Astrocyte of the spinal cord (primary cell): ENCODE data around the gene LRRC8D.
A peak's percentile ranks its signal among the peaks of the same experiment; 100 is the strongest.

Experiments used
- DNase-seq: peaks from one replicate; pipeline ENCODE4 v3.0.0; 2011; ENCODE audit warnings: low read depth, low spot score
- H3K4me3 ChIP-seq: 2 replicates; pipeline ENCODE4 v1.5.1; 2011; ENCODE audit warnings: low read depth, mild to moderate bottlenecking, low read length, moderate library complexity
- CTCF ChIP-seq: IDR thresholded peaks from 2 replicates; pipeline ENCODE4 v1.5.1; 2012; ENCODE audit warnings: low read depth, mild to moderate bottlenecking, low read length, inconsistent platforms
- in situ Hi-C: cut with HindIII; loops from 2 replicates; pipeline ENCODE4 v1.10.0; 2017; ENCODE audit warnings: low sequenced_read_pairs

Gene LRRC8D

DNA sequence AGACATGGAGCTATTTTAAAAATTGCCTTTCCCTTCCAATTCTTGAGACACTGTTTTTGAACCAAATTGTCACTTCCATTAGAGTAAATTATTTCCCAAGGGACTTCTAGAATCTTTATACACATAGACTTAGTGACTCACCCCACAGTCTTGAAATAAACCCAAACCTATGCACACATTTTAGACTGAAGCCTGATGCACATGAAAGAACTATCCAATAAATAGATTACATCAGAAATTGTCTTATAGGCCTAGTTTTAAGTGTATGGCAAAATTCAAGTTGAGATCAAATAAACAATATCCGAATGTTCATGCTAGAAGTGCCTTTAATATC lies 141.9 kb downstream of the LRRC8D start:
- DNase-seq, result peak; percentile 50
- in situ Hi-C loops, result no loop called here
- no peak for TF ChIP-seq CTCF
- no peak overlapping the region for H3K4me3 ChIP-seq

DNA sequence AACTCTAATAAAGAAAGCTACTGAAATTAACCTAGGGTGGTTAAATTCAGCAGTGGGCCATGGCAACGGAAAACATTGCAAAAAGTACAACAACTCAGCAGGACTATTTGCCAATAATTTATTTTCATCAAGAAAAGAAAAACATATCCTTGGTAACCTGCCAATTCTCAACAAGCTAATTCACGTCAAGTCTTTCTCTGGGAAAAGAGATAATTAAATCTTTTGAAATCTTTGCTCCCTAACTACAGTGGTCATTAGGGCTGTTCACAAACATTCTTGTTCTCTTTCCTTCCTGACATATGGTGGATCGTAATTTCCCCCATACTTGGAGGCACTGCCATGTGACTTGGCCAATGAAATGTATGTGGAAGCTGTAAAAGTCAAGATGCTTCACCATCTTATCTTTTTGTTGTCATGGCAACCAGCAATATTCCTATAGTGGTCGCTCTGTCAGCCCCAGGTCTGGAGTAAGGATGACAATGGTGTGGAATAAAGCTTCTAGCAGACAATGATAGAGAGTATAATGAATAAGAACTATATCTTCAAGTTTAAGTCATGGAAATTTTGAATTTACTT lies 144.4 kb downstream of the LRRC8D start:
- TF ChIP-seq CTCF, result no peak
- H3K4me3 ChIP-seq, result no peak overlapping the region
- in situ Hi-C loops, result no loop called here
- DNase-seq, result no peak

GRCh38 chr1:89966656-89967055 lies 145.8 kb downstream of the LRRC8D start:
- DNase-seq, result no peak
- no peak overlapping the region for H3K4me3 ChIP-seq
- TF ChIP-seq CTCF, result no peak
- in situ Hi-C loops, result no loop called here

- in situ Hi-C loops, result no loop called here
- TF ChIP-seq CTCF, result no peak
- no peak for DNase-seq
- H3K4me3 ChIP-seq, result no peak overlapping the region
Measured at GRCh38 chr1:89971600-89971999, 150.8 kb downstream of the LRRC8D start.

GRCh38 chr1:89972024-89972423 lies 151.2 kb downstream of the LRRC8D start:
- H3K4me3 ChIP-seq, result no peak overlapping the region
- DNase-seq, result no peak
- TF ChIP-seq CTCF, result no peak
- in situ Hi-C loops, result no loop called here

DNA sequence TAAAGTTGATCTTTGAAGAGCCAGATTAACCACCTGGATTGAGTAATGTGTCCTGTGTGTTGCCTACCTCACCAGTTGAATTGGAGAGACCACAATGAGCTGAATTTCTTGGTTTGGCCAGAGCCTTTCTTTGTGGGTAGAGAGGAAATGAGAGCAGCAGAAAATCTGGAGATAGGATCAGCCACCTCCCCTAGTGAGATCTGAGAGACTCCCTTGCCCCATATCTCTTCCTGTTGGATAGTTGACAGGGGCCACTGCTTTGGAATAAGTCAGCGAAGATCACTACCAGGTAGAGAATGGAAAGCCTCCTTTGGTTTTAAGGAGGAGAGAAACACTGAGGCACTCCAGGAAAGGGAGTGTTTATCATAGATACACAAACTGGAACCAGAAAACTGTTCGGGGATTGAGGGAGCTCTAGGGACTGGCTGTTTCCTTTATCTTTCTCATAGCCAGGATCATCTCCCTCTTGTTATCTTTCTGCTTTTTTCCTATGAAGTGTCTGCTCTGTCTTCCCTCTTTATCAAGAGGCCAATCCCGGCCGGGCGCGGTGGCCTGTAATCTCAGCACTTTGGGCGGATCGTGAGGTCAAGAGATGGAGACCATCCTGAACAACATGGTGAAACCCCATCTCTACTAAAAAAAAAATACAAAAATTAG lies 152.8 kb downstream of the LRRC8D start:
- in situ Hi-C loops, result no loop called here
- TF ChIP-seq CTCF, result no peak
- DNase-seq, result no peak
- H3K4me3 ChIP-seq, result no peak overlapping the region
